GM12878 (cell line): ENCODE data around the gene IRF2. TPM values are rescaled to one million over a fixed set of nuclear protein-coding genes. Genes with fewer than 3 reads are reported as not detected.

Experiments used
- ATAC-seq: fragments of 200-7000 bp; cut with Tn5 transposase; 3 replicates; pipeline ENCODE4 v1.9.1; 2020; ENCODE audit warnings: mild to moderate bottlenecking, moderate library complexity
- BruUV-seq: library from RNA; stranded (reverse); fragments of 400-500 nt; replicated peaks from 2 replicates; lab custom pipeline; 2021; lab: Mats Ljungman, UMichigan
- CTCF ChIA-PET: fragments of 300-600 bp; sonication (Branson Sonifier 250); formaldehyde crosslinking; extraction: SDS; loops from one replicate; lab custom pipeline; 2021; ENCODE audit warnings: inconsistent platforms; lab: Yijun Ruan, JAX
- POLR2A ChIA-PET: fragments of 350-600 bp; formaldehyde crosslinking; extraction: SDS; loops from one replicate; lab custom pipeline; 2021; ENCODE audit warnings: inconsistent platforms; lab: Charles Lee
- RAD21 ChIA-PET: fragments of 300-600 bp; sonication (Branson Sonifier 250); formaldehyde crosslinking; loops from one replicate; lab custom pipeline; 2023; ENCODE audit warnings: antibody characterized with exemption; ENCODE audit not compliant: unreplicated experiment; lab: Charles Lee
- SMC1A ChIA-PET: fragments of 300-600 bp; sonication (Branson Sonifier 250); formaldehyde crosslinking; loops from one replicate; lab custom pipeline; 2023; ENCODE audit not compliant: unreplicated experiment, uncharacterized antibody; lab: Charles Lee
- DNase-seq: peaks from one replicate; pipeline ENCODE4 v3.0.0-alpha.2; 2011; ENCODE audit warnings: low read depth, low spot score
- FAIRE-seq: peaks from 3 replicates; lab custom pipeline; 2011; peaks lifted over from hg19 to GRCh38; lab: Jason Lieb, UNC
- H2AFZ ChIP-seq: 2 replicates; pipeline ENCODE4 v1.6.0; 2011; ENCODE audit warnings: low read depth, low read length, control low read depth; ENCODE audit not compliant: control insufficient read depth
- H3K27ac ChIP-seq: 2 replicates; pipeline ENCODE4 v1.5.1; 2011; ENCODE audit warnings: control low read depth; ENCODE audit not compliant: control insufficient read depth, insufficient read depth
- H3K27me3 ChIP-seq, 2 experiments: replicated peaks in 1 of 2; 2 replicates each; pipeline versions ENCODE4 v1.6.0 to v1.6.1; 2011; ENCODE audit warnings: low read length in 1 of 2; ENCODE audit not compliant: control insufficient read depth in 2 of 2, insufficient read depth in 2 of 2
- H3K36me3 ChIP-seq, 2 experiments: 2 replicates each; pipeline ENCODE4 v1.5.1; 2011; ENCODE audit warnings: low read length in 1 of 2; ENCODE audit not compliant: control insufficient read depth in 2 of 2, insufficient read depth in 2 of 2
- H3K4me1 ChIP-seq: 2 replicates; pipeline ENCODE4 v1.6.1; 2011; ENCODE audit warnings: mild to moderate bottlenecking, low read length, moderate library complexity, mixed read lengths; ENCODE audit not compliant: control insufficient read depth, insufficient read depth
- H3K4me2 ChIP-seq: 2 replicates; pipeline ENCODE4 v1.6.0; 2011; ENCODE audit warnings: control low read depth; ENCODE audit not compliant: control insufficient read depth, insufficient read depth
- H3K4me3 ChIP-seq: fragments of 200-600 bp; sonication (generic); 2 replicates; pipeline ENCODE4 v1.5.1; 2016
- H3K79me2 ChIP-seq: 2 replicates; pipeline ENCODE4 v1.6.0; 2011; ENCODE audit warnings: low read length; ENCODE audit not compliant: control insufficient read depth, insufficient read depth
- H3K9ac ChIP-seq: 2 replicates; pipeline ENCODE4 v1.8.0; 2011; ENCODE audit warnings: low read length, control low read depth, mixed read lengths; ENCODE audit not compliant: control insufficient read depth, insufficient read depth
- H3K9me3 ChIP-seq: replicated peaks from 3 replicates; pipeline ENCODE4 v1.5.1; 2011; ENCODE audit warnings: mild to moderate bottlenecking, low read length; ENCODE audit not compliant: control insufficient read depth, insufficient read depth
- H4K20me1 ChIP-seq: 2 replicates; pipeline ENCODE4 v1.6.0; 2011; ENCODE audit not compliant: control insufficient read depth, insufficient read depth
- ETV6 ChIP-seq, 2 experiments: fragments of 450-650 bp in 1 of 2; IDR thresholded peaks in 1 of 2; conservative IDR thresholded peaks in 1 of 2; 2 replicates each; pipeline ENCODE4 v1.6.1; 2014; ENCODE audit warnings: antibody characterized with exemption in 1 of 2, borderline replicate concordance in 1 of 2, low read depth in 1 of 2, mild to moderate bottlenecking in 1 of 2, moderate library complexity in 1 of 2
- KAT2A ChIP-seq: conservative IDR thresholded peaks from 2 replicates; pipeline ENCODE4 v1.6.1; 2011; ENCODE audit warnings: low read depth, low read length; ENCODE audit not compliant: control insufficient read depth
- MYB ChIP-seq: fragments of 150-350 bp; IDR thresholded peaks from 2 replicates; pipeline ENCODE4 v1.6.1; 2014; ENCODE audit warnings: mild to moderate bottlenecking, low read depth, low read length, borderline replicate concordance
- RAD21 ChIP-seq: IDR thresholded peaks from 2 replicates; pipeline ENCODE4 v1.6.1; 2011; ENCODE audit warnings: mild to moderate bottlenecking, low read depth, low read length, moderate library complexity; ENCODE audit not compliant: insufficient read depth
- SIN3A ChIP-seq: IDR thresholded peaks from 2 replicates; pipeline ENCODE4 v1.6.1; 2012; ENCODE audit warnings: low read depth, low read length, improper control_type of control experiment
- TBL1XR1 ChIP-seq: IDR thresholded peaks from 2 replicates; pipeline ENCODE4 v1.6.1; 2012; ENCODE audit warnings: low read depth, low read length, improper control_type of control experiment
- whole genome bisulfite sequencing: methylation state at CpG from one replicate; pipeline ENCODE4 v1.1.6; 2016; ENCODE audit warnings: low lambda C conversion rate; ENCODE audit not compliant: insufficient replicate concordance, insufficient coverage; ENCODE audit errors: missing lambda C conversion rate; 5-methylcytosine and 5-hydroxymethylcytosine counted together
- in situ Hi-C: fragments of 300-500 bp; cut with MboI; formaldehyde crosslinking; loops from 9 replicates; pipeline ENCODE4 v1.14.3; 2018; ENCODE audit warnings: mixed read lengths
- intact Hi-C: fragments of 100-400 bp; cut with micrococcal nuclease; formaldehyde crosslinking; loops from one replicate; pipeline ENCODE4 v1.14.2; 2022; ENCODE audit not compliant: unreplicated experiment
- polyA plus RNA-seq, 11 experiments: library from polyadenylated mRNA; depleted of rRNA in 4 of 11; unstranded in 6 of 11; stranded (reverse) in 5 of 11; fragments of >200 nt; fragmentation: Nextera tagmentation in 4 of 11; fragmentation: Illumina TruSeq in 1 of 11; extraction: Ambion mirVana in 4 of 11; extraction: Trizol in 1 of 11; gene quantifications; 1 replicate in 1 of 11; 2 replicates in 10 of 11; pipeline versions ENCODE4 v1.2.1 to v1.2.3, GENCODE V29; 2011 to 2016; ENCODE audit warnings: inconsistent platforms in 2 of 11, missing spikeins in 2 of 11, low read depth in 1 of 11
- total RNA-seq, 4 experiments: library from RNA; depleted of rRNA in 3 of 4; stranded (reverse); fragments of >200 nt in 3 of 4; fragmentation: Illumina TruSeq in 1 of 4; extraction: Trizol in 1 of 4; gene quantifications; 2 replicates each; pipeline versions ENCODE4 v1.2.1 to v1.2.3, GENCODE V29; 2013 to 2021
- TF ChIP-seq, protein P1 (sequence below): IDR thresholded peaks from 2 replicates; pipeline ENCODE4 v1.6.1; 2012; ENCODE audit warnings: low read depth, low read length, improper control_type of control experiment
- TF ChIP-seq, protein P2 (sequence below): fragments of 450-650 bp; conservative IDR thresholded peaks from 2 replicates; pipeline ENCODE4 v1.6.1; 2017; ENCODE audit warnings: mild to moderate bottlenecking, moderate library complexity
- TF ChIP-seq, protein P3 (sequence below): fragments of 450-650 bp; IDR thresholded peaks from 2 replicates; pipeline ENCODE4 v1.6.1; 2018; ENCODE audit warnings: borderline replicate concordance, mild to moderate bottlenecking; ENCODE audit not compliant: partially characterized antibody

The IRF2 gene
- total and polyA plus RNA-seq, 10 of the 15 experiments (the other 5 are each of a cell fraction or from before 2014, with no cell fraction given) = 45.1 to 99.3 (median 58.9) TPM

DNA sequence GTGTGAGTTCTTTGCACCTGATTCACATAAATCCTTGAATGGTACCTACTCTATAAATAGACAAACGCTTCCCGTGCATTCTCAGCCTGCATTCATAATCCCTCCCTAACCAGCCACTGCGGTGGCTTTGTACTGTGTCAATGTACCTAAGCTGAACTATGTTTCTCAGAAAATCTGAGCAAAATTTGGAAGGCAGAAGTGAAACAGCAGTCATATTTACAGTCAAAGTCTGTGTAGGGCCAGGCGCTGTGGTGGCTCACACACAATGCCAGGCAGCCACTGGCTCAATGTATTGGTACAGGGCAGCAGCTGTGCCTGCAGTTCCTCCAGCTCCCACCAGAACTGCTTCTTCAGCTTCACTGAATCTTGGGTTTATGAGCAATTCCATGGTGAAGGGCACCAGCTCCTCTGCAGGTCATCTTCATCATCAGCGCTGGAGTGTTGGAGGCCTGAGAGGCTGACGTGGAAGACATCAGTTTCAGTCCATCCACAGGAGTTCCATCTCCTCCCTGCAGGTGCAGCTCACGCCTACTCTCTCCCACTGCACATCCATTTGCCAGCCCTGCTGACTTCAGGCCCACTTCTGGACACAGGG lies 32.3 kb upstream of the IRF2 start (continued):
- 0 out of 2 replicates have a peak, but pooled peaks have one; percentile 9 for TF ChIP-seq RAD21
- no peak for TF ChIP-seq TBL1XR1
- TF ChIP-seq, protein P1, sequence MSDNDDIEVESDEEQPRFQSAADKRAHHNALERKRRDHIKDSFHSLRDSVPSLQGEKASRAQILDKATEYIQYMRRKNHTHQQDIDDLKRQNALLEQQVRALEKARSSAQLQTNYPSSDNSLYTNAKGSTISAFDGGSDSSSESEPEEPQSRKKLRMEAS = no peak

DNA sequence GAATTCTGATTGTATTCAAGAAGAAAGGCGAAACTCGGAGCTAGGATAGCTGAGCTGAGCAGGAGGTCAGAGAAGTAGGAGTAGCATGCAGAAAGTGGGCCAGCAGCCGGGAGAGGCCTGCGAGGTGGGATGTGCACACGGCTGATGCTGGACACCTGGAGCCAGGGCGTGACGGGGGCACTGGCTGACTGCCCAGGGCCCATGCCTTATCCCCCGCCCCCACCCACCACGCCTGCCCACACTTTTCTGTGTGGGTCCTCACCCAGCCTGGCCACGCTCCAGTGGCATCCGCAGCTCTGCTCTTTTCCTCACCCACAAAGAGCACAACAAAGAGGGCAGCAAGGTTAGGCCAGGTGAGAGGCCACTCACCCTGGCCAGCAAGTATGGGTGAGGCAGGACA lies 30.0 kb upstream of the IRF2 start:
- Histone ChIP-seq H3K36me3 (no peaks in the 10 kb centered on the region), H3K79me2 (no peaks in the 10 kb centered on the region), H3K9ac (no peak overlapping the region), H3K4me3 (no peak overlapping the region), H4K20me1 (no peaks in the 10 kb centered on the region), H3K27ac (no peak overlapping the region), H2AFZ (peak overlapping the region; percentile 68), H3K27me3 (no peaks in the 10 kb centered on the region), H3K4me2 (0 out of 2 replicates have a peak overlapping the region, but pooled peaks have one; percentile 4), H3K4me1 (peaks cover 30% of the 10 kb centered on the region), H3K9me3 (peaks cover 2% of the 10 kb centered on the region; the same call in 2 of the 3 replicates)
- ChIA-PET POLR2A (interaction anchor here (1.2 kb wide), 1 partner anchor 9 kb away, joined by 3 read pairs; no protein-coding TSS in a partner anchor), CTCF (no interaction called here), RAD21 (no interaction called here), SMC1A (interaction anchor here (0.6 to 1.5 kb wide), 3 partner anchors 9 to 395 kb away, joined by 3 read pairs; no protein-coding TSS in a partner anchor)
- TF ChIP-seq ETV6 (conservative IDR thresholded peaks at IDR 0.05 in 1 of 2, IDR thresholded peaks at IDR 0.05 in 1 of 2; ENCODE audit: borderline replicate concordance in 1 of 2, low read depth in 1 of 2) = no peak
- no peak for TF ChIP-seq KAT2A
- no peak for TF ChIP-seq MYB
- TF ChIP-seq, protein P2, sequence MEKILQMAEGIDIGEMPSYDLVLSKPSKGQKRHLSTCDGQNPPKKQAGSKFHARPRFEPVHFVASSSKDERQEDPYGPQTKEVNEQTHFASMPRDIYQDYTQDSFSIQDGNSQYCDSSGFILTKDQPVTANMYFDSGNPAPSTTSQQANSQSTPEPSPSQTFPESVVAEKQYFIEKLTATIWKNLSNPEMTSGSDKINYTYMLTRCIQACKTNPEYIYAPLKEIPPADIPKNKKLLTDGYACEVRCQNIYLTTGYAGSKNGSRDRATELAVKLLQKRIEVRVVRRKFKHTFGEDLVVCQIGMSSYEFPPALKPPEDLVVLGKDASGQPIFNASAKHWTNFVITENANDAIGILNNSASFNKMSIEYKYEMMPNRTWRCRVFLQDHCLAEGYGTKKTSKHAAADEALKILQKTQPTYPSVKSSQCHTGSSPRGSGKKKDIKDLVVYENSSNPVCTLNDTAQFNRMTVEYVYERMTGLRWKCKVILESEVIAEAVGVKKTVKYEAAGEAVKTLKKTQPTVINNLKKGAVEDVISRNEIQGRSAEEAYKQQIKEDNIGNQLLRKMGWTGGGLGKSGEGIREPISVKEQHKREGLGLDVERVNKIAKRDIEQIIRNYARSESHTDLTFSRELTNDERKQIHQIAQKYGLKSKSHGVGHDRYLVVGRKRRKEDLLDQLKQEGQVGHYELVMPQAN = no peak
- TF ChIP-seq, protein P3, sequence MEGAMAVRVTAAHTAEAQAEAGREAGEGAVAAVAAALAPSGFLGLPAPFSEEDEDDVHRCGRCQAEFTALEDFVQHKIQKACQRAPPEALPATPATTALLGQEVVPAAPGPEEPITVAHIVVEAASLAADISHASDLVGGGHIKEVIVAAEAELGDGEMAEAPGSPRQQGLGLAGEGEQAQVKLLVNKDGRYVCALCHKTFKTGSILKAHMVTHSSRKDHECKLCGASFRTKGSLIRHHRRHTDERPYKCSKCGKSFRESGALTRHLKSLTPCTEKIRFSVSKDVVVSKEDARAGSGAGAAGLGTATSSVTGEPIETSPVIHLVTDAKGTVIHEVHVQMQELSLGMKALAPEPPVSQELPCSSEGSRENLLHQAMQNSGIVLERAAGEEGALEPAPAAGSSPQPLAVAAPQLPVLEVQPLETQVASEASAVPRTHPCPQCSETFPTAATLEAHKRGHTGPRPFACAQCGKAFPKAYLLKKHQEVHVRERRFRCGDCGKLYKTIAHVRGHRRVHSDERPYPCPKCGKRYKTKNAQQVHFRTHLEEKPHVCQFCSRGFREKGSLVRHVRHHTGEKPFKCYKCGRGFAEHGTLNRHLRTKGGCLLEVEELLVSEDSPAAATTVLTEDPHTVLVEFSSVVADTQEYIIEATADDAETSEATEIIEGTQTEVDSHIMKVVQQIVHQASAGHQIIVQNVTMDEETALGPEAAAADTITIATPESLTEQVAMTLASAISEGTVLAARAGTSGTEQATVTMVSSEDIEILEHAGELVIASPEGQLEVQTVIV = no peak
- no peak for TF ChIP-seq SIN3A
- in situ Hi-C loops (no loop called here), intact Hi-C loops (no loop called here)
- no TSS peak for BruUV-seq
- no peak for DNase-seq
- FAIRE-seq = no peak
- ATAC-seq = no peak
- WGBS = 38% methylated on average over 11 of the region's 11 CpGs
